HEK293 (cell line): ENCODE results near the gene COX19.

ENCODE experiments used
- CTCF ChIA-PET: fragments of 350-600 bp; formaldehyde crosslinking; extraction: SDS; loops from one replicate; lab custom pipeline; 2021; ENCODE audit warnings: antibody characterized with exemption; lab: Yijun Ruan, JAX
- POLR2A ChIA-PET: fragments of 300-600 bp; formaldehyde crosslinking; extraction: SDS; loops from one replicate; lab custom pipeline; 2020; ENCODE audit warnings: antibody characterized with exemption, inconsistent platforms; lab: Yijun Ruan, JAX
- H3K27ac ChIP-seq: fragments of 200-500 bp; sonication (Bioruptor generic); 2 replicates; pipeline ENCODE4 v1.5.1; 2014; ENCODE audit warnings: low read depth, low read length, control low read depth, inconsistent platforms; ENCODE audit errors: extremely low read depth
- H3K36me3 ChIP-seq, 2 experiments: fragments of 200-500 bp in 1 of 2; sonication (Bioruptor generic) in 1 of 2; 1 replicate in 1 of 2; 2 replicates in 1 of 2; pipeline ENCODE4 v1.5.1; 2014 to 2017; ENCODE audit warnings: inconsistent platforms in 2 of 2, low read length in 2 of 2; ENCODE audit not compliant: control insufficient read depth in 2 of 2, insufficient read depth in 1 of 2
- H3K4me1 ChIP-seq: fragments of 200-500 bp; sonication (Bioruptor generic); 2 replicates; pipeline ENCODE4 v1.5.1; 2014; ENCODE audit warnings: mild to moderate bottlenecking, low read length, inconsistent platforms; ENCODE audit not compliant: control insufficient read depth, insufficient read depth
- H3K4me3 ChIP-seq: 2 replicates; pipeline ENCODE4 v1.5.1; 2011; ENCODE audit warnings: low read depth, mild to moderate bottlenecking, control low read depth, low read length, moderate library complexity
- H3K9me3 ChIP-seq: fragments of 200-500 bp; sonication (Bioruptor generic); 2 replicates; pipeline ENCODE4 v1.5.1; 2014; ENCODE audit warnings: low read depth, low read length, inconsistent platforms; ENCODE audit not compliant: control insufficient read depth, insufficient read depth
- BCL11A ChIP-seq: fragments of 450-650 bp; formaldehyde crosslinking; IDR thresholded peaks from 2 replicates; pipeline ENCODE4 v1.5.1; 2016; ENCODE audit warnings: low read depth, missing biosample characterization, missing genetic modification characterization
- GLIS2 ChIP-seq: fragments of 450-650 bp; formaldehyde crosslinking; IDR thresholded peaks from 2 replicates; pipeline ENCODE4 v1.5.1; 2016; ENCODE audit warnings: missing biosample characterization, missing genetic modification characterization
- KLF1 ChIP-seq: fragments of 450-650 bp; formaldehyde crosslinking; IDR thresholded peaks from 2 replicates; pipeline ENCODE4 v1.5.1; 2016; ENCODE audit warnings: missing biosample characterization, missing genetic modification characterization
- KLF16 ChIP-seq: fragments of 450-650 bp; formaldehyde crosslinking; IDR thresholded peaks from 2 replicates; pipeline ENCODE4 v1.5.1; 2017; ENCODE audit warnings: missing biosample characterization, missing genetic modification characterization
- KLF17 ChIP-seq: fragments of 450-650 bp; formaldehyde crosslinking; IDR thresholded peaks from 2 replicates; pipeline ENCODE4 v1.5.1; 2016; ENCODE audit warnings: missing biosample characterization, missing genetic modification characterization
- KLF9 ChIP-seq: fragments of 450-650 bp; formaldehyde crosslinking; IDR thresholded peaks from 2 replicates; pipeline ENCODE4 v1.5.1; 2016; ENCODE audit warnings: missing biosample characterization, missing genetic modification characterization, low read depth
- SP2 ChIP-seq: fragments of 450-650 bp; formaldehyde crosslinking; IDR thresholded peaks from 2 replicates; pipeline ENCODE4 v1.5.1; 2016; ENCODE audit warnings: missing biosample characterization, missing genetic modification characterization
- TRIM28 ChIP-seq: IDR thresholded peaks from 2 replicates; pipeline ENCODE4 v1.6.1; 2011; ENCODE audit warnings: low read length, control low read depth, borderline replicate concordance
- YY1 ChIP-seq: fragments of 450-650 bp; formaldehyde crosslinking; IDR thresholded peaks from 2 replicates; pipeline ENCODE4 v1.5.1; 2018; ENCODE audit warnings: missing biosample characterization, missing genetic modification characterization
- YY2 ChIP-seq: fragments of 450-650 bp; formaldehyde crosslinking; IDR thresholded peaks from 2 replicates; pipeline ENCODE4 v1.5.1; 2016; ENCODE audit warnings: missing biosample characterization, missing genetic modification characterization
- ZEB2 ChIP-seq: fragments of 450-650 bp; formaldehyde crosslinking; IDR thresholded peaks from 2 replicates; pipeline ENCODE4 v1.5.1; 2016; ENCODE audit warnings: missing biosample characterization, missing genetic modification characterization
- ZFP3 ChIP-seq: fragments of 450-650 bp; formaldehyde crosslinking; IDR thresholded peaks from 2 replicates; pipeline ENCODE4 v1.5.1; 2016; ENCODE audit warnings: low read depth, missing biosample characterization, missing genetic modification characterization
- ZNF169 ChIP-seq: fragments of 450-650 bp; formaldehyde crosslinking; IDR thresholded peaks from 2 replicates; pipeline ENCODE4 v1.5.1; 2016; ENCODE audit warnings: missing biosample characterization, missing genetic modification characterization
- ZNF324 ChIP-seq: fragments of 450-650 bp; formaldehyde crosslinking; IDR thresholded peaks from 2 replicates; pipeline ENCODE4 v1.5.1; 2016; ENCODE audit warnings: missing biosample characterization, missing genetic modification characterization
- ZNF335 ChIP-seq: fragments of 450-650 bp; formaldehyde crosslinking; conservative IDR thresholded peaks from 2 replicates; pipeline ENCODE4 v1.5.1; 2016; ENCODE audit warnings: missing biosample characterization, missing genetic modification characterization
- ZNF391 ChIP-seq: fragments of 450-650 bp; formaldehyde crosslinking; IDR thresholded peaks from 2 replicates; pipeline ENCODE4 v1.5.1; 2016; ENCODE audit warnings: low read depth, missing biosample characterization, missing genetic modification characterization, borderline replicate concordance
- ZNF529 ChIP-seq: fragments of 450-650 bp; formaldehyde crosslinking; IDR thresholded peaks from 2 replicates; pipeline ENCODE4 v1.5.1; 2017; ENCODE audit warnings: missing genetic modification characterization, missing biosample characterization; ENCODE audit not compliant: insufficient replicate concordance
- ZNF561 ChIP-seq: fragments of 450-650 bp; IDR thresholded peaks from 2 replicates; pipeline ENCODE4 v1.5.1; 2018; ENCODE audit warnings: missing biosample characterization, missing genetic modification characterization, borderline replicate concordance
- ZNF623 ChIP-seq: fragments of 450-650 bp; formaldehyde crosslinking; IDR thresholded peaks from 2 replicates; pipeline ENCODE4 v1.5.1; 2016; ENCODE audit warnings: missing biosample characterization, missing genetic modification characterization
- ZNF660 ChIP-seq: fragments of 450-650 bp; IDR thresholded peaks from 2 replicates; pipeline ENCODE4 v1.5.1; 2018; ENCODE audit warnings: missing biosample characterization, mild to moderate bottlenecking, missing genetic modification characterization
- ZNF707 ChIP-seq: fragments of 450-650 bp; formaldehyde crosslinking; IDR thresholded peaks from 2 replicates; pipeline ENCODE4 v1.5.1; 2016; ENCODE audit warnings: missing biosample characterization, missing genetic modification characterization
- ZNF76 ChIP-seq: fragments of 450-650 bp; formaldehyde crosslinking; IDR thresholded peaks from 2 replicates; pipeline ENCODE4; 2016; ENCODE audit warnings: low read depth, missing biosample characterization, missing genetic modification characterization, borderline replicate concordance
- ZNF791 ChIP-seq: fragments of 450-650 bp; formaldehyde crosslinking; IDR thresholded peaks from 2 replicates; pipeline ENCODE4 v1.5.1; 2016; ENCODE audit warnings: missing biosample characterization, missing genetic modification characterization
- ZNF843 ChIP-seq: fragments of 450-650 bp; formaldehyde crosslinking; IDR thresholded peaks from 2 replicates; pipeline ENCODE4 v1.5.1; 2016; ENCODE audit warnings: missing biosample characterization, missing genetic modification characterization
- ZXDB ChIP-seq: fragments of 450-650 bp; formaldehyde crosslinking; IDR thresholded peaks from 2 replicates; pipeline ENCODE4 v1.5.1; 2016; ENCODE audit warnings: missing biosample characterization, missing genetic modification characterization
- TF ChIP-seq, protein P1 (sequence below): fragments of 450-650 bp; formaldehyde crosslinking; IDR thresholded peaks from 2 replicates; pipeline ENCODE4 v1.5.1; 2016; ENCODE audit warnings: missing biosample characterization, missing genetic modification characterization
- TF ChIP-seq, protein P2 (sequence below): fragments of 450-650 bp; formaldehyde crosslinking; IDR thresholded peaks from 2 replicates; pipeline ENCODE4 v1.5.1; 2016; ENCODE audit warnings: missing biosample characterization, missing genetic modification characterization
- TF ChIP-seq, protein P3 (sequence below): fragments of 450-650 bp; formaldehyde crosslinking; IDR thresholded peaks from 2 replicates; pipeline ENCODE4 v1.5.1; 2016; ENCODE audit warnings: missing biosample characterization, missing genetic modification characterization
- TF ChIP-seq, protein P4 (sequence below): fragments of 450-650 bp; formaldehyde crosslinking; IDR thresholded peaks from 2 replicates; pipeline ENCODE4 v1.5.1; 2016; ENCODE audit warnings: missing biosample characterization, missing genetic modification characterization

Gene COX19

GRCh38 chr7:974820-975681 is at the start of gene COX19:
COX19 (minus strand) TSS chr7:975549; CDS start chr7:975509, 40 bp downstream.
- no peaks in the 10 kb centered on the region for H3K9me3 ChIP-seq
- peak within 1 kb of the TSS; percentile 85 for H3K27ac ChIP-seq
- H3K4me1 ChIP-seq: no peaks in the 10 kb centered on the region
- ChIA-PET CTCF (interaction anchor here (0.6 to 3.2 kb wide), 8 partner anchors 9 to 653 kb away, joined by 3 to 25 read pairs (median 4); partner anchors contain the start of gene GET4), POLR2A (interaction anchor here (0.6 to 1.9 kb wide), 8 partner anchors 8 to 816 kb away, joined by 3 to 9 read pairs (median 3); partner anchors contain the start of gene GET4)
- H3K4me3 ChIP-seq: peak within 1 kb of the TSS; percentile 100
- peaks cover 22 to 24% of the 10 kb centered on the region in 2 experiments for H3K36me3 ChIP-seq
- TF ChIP-seq ZNF529 (tag by site-specific recombination): no peak
- 0 out of 2 replicates have a peak, but pooled peaks have one; percentile 59 for TF ChIP-seq ZNF391 (tag by site-specific recombination)
- TF ChIP-seq ZFP3 (tag by site-specific recombination): peak; percentile 69; the same call in 1 of the 2 replicates
- no peak for TF ChIP-seq ZNF169 (tag by site-specific recombination)
- TF ChIP-seq, protein P1, sequence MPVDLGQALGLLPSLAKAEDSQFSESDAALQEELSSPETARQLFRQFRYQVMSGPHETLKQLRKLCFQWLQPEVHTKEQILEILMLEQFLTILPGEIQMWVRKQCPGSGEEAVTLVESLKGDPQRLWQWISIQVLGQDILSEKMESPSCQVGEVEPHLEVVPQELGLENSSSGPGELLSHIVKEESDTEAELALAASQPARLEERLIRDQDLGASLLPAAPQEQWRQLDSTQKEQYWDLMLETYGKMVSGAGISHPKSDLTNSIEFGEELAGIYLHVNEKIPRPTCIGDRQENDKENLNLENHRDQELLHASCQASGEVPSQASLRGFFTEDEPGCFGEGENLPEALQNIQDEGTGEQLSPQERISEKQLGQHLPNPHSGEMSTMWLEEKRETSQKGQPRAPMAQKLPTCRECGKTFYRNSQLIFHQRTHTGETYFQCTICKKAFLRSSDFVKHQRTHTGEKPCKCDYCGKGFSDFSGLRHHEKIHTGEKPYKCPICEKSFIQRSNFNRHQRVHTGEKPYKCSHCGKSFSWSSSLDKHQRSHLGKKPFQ: no peak
- TF ChIP-seq ZNF843 (tag by site-specific recombination): peak; percentile 39; the same call in 1 of the 2 replicates
- no peak for TF ChIP-seq ZNF707 (tag by site-specific recombination)
- TF ChIP-seq ZNF791 (tag by site-specific recombination): no peak
- peak; percentile 47; the same call in 1 of the 2 replicates for TF ChIP-seq ZEB2 (tag by site-specific recombination)
- peak; percentile 69; the same call in 1 of the 2 replicates for TF ChIP-seq ZNF324 (tag by site-specific recombination)
- TF ChIP-seq YY2 (tag by site-specific recombination): peak; percentile 80; the same call in 1 of the 2 replicates
- TF ChIP-seq KLF17 (tag by site-specific recombination): peak; percentile 62; the same call in 1 of the 2 replicates
- TF ChIP-seq ZNF335 (tag by site-specific recombination): peak; percentile 85
- TF ChIP-seq, protein P2, sequence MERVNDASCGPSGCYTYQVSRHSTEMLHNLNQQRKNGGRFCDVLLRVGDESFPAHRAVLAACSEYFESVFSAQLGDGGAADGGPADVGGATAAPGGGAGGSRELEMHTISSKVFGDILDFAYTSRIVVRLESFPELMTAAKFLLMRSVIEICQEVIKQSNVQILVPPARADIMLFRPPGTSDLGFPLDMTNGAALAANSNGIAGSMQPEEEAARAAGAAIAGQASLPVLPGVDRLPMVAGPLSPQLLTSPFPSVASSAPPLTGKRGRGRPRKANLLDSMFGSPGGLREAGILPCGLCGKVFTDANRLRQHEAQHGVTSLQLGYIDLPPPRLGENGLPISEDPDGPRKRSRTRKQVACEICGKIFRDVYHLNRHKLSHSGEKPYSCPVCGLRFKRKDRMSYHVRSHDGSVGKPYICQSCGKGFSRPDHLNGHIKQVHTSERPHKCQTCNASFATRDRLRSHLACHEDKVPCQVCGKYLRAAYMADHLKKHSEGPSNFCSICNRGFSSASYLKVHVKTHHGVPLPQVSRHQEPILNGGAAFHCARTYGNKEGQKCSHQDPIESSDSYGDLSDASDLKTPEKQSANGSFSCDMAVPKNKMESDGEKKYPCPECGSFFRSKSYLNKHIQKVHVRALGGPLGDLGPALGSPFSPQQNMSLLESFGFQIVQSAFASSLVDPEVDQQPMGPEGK (tag by site-specific recombination): peak; percentile 71
- no peak for TF ChIP-seq TRIM28
- TF ChIP-seq BCL11A (tag by site-specific recombination): no peak
- TF ChIP-seq ZNF561 (tag by site-specific recombination): 0 out of 2 replicates have a peak, but pooled peaks have one; percentile 36
- TF ChIP-seq KLF16 (tag by site-specific recombination): 0 out of 2 replicates have a peak, but pooled peaks have one; percentile 39
- TF ChIP-seq YY1 (tag by site-specific recombination): peak; percentile 85
- TF ChIP-seq, protein P3, sequence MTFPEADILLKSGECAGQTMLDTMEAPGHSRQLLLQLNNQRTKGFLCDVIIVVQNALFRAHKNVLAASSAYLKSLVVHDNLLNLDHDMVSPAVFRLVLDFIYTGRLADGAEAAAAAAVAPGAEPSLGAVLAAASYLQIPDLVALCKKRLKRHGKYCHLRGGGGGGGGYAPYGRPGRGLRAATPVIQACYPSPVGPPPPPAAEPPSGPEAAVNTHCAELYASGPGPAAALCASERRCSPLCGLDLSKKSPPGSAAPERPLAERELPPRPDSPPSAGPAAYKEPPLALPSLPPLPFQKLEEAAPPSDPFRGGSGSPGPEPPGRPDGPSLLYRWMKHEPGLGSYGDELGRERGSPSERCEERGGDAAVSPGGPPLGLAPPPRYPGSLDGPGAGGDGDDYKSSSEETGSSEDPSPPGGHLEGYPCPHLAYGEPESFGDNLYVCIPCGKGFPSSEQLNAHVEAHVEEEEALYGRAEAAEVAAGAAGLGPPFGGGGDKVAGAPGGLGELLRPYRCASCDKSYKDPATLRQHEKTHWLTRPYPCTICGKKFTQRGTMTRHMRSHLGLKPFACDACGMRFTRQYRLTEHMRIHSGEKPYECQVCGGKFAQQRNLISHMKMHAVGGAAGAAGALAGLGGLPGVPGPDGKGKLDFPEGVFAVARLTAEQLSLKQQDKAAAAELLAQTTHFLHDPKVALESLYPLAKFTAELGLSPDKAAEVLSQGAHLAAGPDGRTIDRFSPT: peak; percentile 82
- TF ChIP-seq ZNF76: peak; percentile 67; the same call in 1 of the 2 replicates
- TF ChIP-seq SP2 (tag by site-specific recombination): peak; percentile 7; the same call in 1 of the 2 replicates
- 0 out of 2 replicates have a peak, but pooled peaks have one; percentile 36 for TF ChIP-seq ZNF660
- no peak for TF ChIP-seq ZNF623 (tag by site-specific recombination)
- peak; percentile 25; the same call in 1 of the 2 replicates for TF ChIP-seq KLF1 (tag by site-specific recombination)
- 0 out of 2 replicates have a peak, but pooled peaks have one; percentile 62 for TF ChIP-seq KLF9 (tag by site-specific recombination)
- peak; percentile 88 for TF ChIP-seq ZXDB
- TF ChIP-seq, protein P4, sequence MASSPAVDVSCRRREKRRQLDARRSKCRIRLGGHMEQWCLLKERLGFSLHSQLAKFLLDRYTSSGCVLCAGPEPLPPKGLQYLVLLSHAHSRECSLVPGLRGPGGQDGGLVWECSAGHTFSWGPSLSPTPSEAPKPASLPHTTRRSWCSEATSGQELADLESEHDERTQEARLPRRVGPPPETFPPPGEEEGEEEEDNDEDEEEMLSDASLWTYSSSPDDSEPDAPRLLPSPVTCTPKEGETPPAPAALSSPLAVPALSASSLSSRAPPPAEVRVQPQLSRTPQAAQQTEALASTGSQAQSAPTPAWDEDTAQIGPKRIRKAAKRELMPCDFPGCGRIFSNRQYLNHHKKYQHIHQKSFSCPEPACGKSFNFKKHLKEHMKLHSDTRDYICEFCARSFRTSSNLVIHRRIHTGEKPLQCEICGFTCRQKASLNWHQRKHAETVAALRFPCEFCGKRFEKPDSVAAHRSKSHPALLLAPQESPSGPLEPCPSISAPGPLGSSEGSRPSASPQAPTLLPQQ (tag by site-specific recombination): 0 out of 2 replicates have a peak, but pooled peaks have one; percentile 15
- TF ChIP-seq GLIS2 (tag by site-specific recombination): peak; percentile 17; the same call in 1 of the 2 replicates
